Ramos (cell line): ENCODE measurements around the gene SNAP29.
"Not testable (repeated sequence)": the region's sequence is repeated elsewhere in the genome, so short reads cannot be mapped to it uniquely, and the experiment has no call there.

Source experiments
- in situ Hi-C: fragments of 300-500 bp; cut with MboI; formaldehyde crosslinking; loops from one replicate; pipeline ENCODE4 v1.14.3; 2022; ENCODE audit warnings: low sequenced_read_pairs; ENCODE audit not compliant: unreplicated experiment

Gene SNAP29

GRCh38 chr22:20834206-20834605 lies 24.6 kb upstream of the SNAP29 start:
- in situ Hi-C loops: no loop called here

GRCh38 chr22:20834725-20835124 lies 24.1 kb upstream of the SNAP29 start:
- in situ Hi-C loops: no loop called here

DNA sequence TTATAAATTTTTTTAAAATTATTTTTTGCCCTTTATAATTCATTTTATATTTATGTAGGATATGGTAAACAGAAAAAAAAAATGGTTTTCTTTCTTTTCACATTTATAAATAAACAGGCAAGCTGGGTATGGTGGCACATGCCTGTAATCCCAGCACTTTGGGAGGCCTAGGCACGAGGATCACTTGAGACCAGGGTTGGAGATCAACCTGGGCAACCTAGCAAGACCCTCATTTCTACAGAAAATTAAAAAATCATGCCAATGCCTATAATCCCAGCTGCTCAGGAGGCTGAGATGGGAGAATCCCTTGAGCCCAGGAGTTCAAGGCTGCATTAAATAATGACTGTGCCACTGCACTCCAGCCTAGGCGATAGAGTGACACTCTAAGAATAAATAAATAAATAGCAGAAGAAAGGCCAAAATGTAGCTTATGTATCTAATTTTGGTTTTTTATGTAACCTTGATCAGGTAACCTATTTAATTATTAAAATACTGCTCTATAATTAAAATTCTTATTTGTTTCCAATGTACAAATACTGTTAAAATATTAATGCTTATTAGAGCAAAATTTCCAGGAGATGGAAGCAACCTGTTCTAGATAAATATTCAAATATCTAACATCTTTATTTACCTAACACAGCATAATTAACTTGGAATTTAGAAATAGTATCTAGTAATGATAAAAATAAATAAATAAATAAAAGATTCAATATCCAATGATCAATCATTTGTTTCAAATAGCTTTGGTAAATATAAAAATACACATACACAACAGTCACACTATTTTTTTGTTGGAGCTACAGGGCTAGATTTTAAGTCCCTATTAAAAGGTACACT lies 21.6 kb upstream of the SNAP29 start:
- in situ Hi-C loops: no loop called here

DNA sequence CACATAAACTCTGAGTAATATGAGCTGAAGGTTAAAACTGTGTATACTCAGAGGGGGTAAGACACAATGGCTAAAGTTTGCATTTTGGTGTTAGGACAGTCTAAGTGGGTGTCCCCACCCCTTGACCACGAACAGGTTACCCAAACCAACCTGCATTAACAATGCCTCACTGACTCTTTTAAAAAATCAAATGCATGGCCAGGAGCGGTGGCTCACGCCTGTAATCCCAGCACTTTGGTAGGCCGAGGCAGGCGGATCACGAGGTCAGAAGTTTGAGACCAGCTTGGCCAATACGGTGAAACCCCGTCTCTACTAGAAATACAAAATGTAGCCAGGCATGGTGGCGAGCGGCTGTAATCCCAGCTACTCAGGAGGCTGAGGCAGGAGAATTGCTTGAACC lies 19.5 kb upstream of the SNAP29 start:
- in situ Hi-C loops: not testable (repeated sequence)

- in situ Hi-C loops: no loop called here
These were observed 18.8 kb upstream of the SNAP29 start for GRCh38 chr22:20839837-20840645.

DNA sequence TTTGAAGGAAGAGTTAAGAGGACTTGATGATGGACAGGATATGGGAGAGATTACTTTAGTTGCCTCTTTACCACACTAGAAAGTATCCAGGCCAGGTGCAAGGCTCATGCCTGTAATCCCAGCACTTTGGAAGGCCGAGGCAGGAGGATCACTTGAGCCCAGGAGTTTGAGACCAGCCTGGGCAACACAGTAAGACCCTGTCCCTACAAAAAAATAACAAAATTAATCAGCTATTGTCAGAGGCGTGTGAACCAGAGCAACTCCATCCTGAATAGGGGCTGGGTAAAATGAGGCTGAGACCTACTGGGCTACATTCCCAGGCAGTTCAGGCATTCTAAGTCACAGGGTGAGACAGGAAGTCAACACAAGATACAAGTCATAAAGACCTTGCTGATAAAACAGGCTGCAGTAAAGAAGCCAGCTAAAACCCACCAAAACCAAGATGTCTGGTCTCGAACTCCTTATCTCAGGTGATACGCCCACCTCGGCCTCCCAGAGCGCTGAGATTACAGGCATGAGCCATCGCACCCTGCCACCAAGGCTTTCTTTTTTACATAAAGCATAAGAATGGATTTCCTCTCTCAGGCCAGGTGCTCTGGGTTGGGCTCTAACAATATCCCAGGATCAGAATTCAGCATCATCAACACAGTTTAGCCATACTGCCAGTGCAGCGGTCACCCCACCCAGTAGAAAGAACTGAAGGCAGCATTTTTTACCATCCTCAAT lies 18.0 kb upstream of the SNAP29 start:
- in situ Hi-C loops: no loop called here

DNA sequence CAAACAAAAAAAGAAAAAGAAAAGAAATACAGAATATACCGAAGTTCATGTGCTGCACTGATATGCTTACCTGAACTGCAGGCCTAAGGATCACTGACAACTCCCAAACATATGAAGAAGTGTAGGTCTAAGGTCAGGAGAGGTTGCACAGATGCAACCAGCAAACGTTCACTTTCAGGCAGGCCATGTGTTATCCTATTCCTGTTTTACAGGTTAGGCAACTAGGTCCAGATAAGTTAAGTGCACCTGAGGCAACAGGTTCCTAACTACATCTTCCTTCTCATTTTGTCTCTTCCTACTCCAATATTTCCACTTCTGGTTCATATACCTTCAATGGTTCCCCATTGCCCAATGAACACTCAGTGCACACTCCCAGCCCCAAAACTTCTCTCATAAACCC lies 15.3 kb upstream of the SNAP29 start:
- in situ Hi-C loops: no loop called here

DNA sequence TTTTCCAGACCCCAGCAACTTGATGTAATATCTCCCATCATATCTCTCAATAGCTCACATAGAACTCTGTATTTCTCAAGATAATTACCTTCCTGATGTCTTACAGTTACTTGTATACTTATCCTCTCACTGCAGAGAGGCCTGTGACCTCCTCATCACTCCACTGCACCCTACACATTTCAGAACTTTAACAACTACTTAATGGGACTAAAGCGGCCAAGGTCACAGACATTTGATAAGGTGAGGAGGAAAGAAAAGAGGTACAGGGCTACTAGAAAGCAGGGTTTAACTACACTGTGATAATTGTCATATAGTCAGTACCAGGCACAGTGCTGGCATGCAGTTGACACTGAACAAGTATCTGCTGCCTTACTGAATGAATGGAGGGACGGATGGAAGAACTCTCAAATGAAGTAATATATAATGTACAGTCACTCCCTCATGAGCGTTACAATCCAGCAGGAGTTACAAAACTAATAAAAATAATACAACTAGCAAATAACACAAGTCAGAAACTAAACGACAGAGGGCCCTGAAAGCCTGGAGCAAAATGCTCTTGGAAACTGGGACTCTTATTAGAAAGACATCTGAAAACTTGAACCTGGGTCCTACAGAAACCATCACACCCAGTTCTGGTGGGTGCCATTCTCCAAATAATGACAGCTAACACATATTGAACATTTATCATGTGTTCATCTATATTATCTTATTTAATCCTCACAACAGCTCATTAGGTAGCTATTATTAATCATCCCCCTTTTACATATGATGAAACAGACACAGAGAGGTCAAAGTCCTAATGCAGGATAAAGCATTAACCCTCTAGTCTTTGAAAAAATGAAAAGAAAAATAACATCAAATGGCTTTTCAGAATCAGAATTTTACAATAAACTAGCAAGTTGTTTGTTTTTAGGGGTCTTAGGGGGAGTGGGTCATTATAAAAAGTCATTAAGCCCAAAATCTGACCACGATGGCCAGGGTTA lies 14.5 kb upstream of the SNAP29 start:
- in situ Hi-C loops: no loop called here

DNA sequence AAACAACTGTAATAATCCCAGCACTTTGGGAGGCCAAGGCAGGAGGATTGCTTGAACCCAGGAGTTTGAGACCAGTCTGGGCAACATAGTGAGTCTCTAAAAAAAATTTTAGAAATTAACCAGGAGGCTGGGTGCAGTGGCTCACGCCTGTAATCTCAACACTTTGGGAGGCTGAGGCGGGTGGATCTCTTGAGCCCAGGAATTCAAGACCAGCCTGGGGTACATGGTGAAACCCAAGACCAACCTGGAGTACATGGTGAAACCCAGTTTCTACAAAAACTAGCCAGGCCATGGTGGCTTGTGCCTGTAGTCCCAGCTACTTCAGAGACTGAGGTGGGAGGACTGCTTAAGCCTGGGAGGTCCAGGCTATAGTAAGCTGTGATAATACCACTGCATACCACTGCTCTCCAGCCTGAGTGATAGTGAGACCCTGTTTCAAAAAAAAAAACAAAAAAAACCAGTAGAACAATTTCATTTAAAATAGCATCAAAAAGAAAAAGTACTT lies 11.4 kb upstream of the SNAP29 start:
- in situ Hi-C loops: no loop called here

- in situ Hi-C loops: no loop called here
These were observed 6.7 kb upstream of the SNAP29 start for GRCh38 chr22:20852076-20852475.

DNA sequence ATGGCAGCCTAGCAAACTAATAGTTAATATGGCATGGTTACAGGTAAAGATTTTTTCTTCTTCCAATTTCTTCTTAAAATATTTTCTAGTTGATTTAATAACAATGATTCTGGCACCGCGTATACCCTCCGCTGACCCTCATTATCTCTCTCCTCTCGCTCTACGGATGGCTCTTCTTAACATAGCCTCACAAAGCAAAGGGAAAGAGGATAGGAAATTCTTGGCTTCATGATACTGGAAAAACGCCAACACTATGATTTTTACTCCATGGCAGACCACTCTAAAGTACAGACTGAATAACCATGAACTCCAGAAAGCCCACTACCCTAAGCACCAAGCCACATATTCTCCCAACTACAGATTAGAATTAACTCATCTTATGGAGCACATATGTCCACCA lies 6.3 kb upstream of the SNAP29 start:
- in situ Hi-C loops: no loop called here

GRCh38 chr22:20853236-20853660 lies 5.6 kb upstream of the SNAP29 start:
- in situ Hi-C loops: no loop called here

DNA sequence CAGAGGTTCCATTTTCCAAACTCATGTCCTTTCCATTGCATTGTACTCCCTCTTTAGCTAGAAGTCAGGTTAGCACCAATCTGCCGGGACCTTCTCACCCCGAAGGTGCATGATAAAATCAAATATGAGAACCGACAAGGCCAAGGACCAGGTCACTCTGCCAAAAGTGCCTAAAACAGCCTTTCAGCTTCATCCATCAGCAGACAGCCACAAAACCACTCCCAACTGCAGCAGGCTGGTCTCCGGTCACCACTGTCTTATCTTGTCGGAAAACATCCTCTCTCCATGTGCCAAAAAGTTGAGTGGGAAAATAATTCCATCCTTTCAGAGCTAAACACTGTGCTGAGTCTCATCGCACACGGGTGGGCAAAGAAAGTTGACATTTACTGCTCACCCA lies 1.6 kb upstream of the SNAP29 start:
- in situ Hi-C loops: no loop called here

DNA sequence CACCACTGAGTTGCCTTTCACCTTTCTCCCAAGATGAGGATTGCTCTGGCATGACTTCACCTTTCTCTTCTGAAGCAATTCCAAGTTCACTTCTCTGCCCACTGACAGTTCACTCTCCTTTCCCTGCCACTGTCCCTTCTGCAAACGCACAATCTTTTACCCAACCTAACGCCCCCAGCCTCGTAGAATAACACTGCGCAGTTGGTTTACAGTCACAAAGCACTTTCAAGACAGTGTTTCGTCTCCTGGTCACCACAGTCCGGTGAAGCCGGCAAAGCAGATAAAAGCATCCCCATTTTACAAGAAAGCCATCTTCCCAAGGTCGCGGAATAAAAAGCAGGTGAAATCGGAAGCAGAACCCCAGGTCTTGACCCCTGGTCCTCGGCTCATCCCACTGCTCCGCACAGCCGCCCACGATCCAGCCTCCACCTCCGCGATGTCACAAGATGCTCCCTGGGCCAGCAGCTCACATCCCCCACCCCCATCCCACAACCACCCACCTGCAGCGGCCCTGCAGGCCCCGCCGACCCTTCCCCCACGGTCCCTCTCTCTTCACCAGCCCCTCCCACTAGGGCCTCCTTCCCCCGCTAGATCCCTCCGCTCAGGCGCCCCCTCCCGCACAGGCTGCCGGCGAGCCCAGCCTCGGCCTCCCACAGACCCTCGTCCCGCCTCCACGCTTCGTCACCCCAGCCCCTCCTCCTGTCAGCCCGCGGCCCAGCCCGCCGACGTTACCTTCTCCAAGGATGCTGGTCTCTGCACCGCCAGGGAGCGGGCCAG lies 781 bp upstream of the SNAP29 start:
- in situ Hi-C loops: no loop called here

GRCh38 chr22:20859615-20860014 lies 808 bp downstream of the SNAP29 start:
- in situ Hi-C loops: no loop called here

GRCh38 chr22:20862540-20862939 lies 3.7 kb downstream of the SNAP29 start:
- in situ Hi-C loops: no loop called here

- in situ Hi-C loops: no loop called here
These were observed 4.6 kb downstream of the SNAP29 start for GRCh38 chr22:20863366-20863765.

- in situ Hi-C loops: no loop called here
These were observed 5.5 kb downstream of the SNAP29 start for GRCh38 chr22:20864186-20864908.
